Thymus (tissue), 11 donors: ENCODE measurements around the gene DTX3. TPM values are rescaled to one million over a fixed set of nuclear protein-coding genes. Genes with fewer than 3 reads are reported as not detected.
"Not testable (repeated sequence)": the region's sequence is repeated elsewhere in the genome, so short reads cannot be mapped to it uniquely, and the experiment has no call there.

Experiments
- DNase-seq, 9 donors: peaks; one replicate each; pipeline ENCODE4 v3.0.0-alpha.2; 2013; ENCODE audit warnings: low spot score in 9 of 9, low read depth in 6 of 9, missing footprints in 1 of 9
- H3K27ac ChIP-seq, 2 donors: one replicate each; pipeline ENCODE4 v1.5.1; 2013; ENCODE audit warnings: control low read depth in 1 of 2, low read depth in 1 of 2, low read length in 1 of 2, mild to moderate bottlenecking in 1 of 2, moderate library complexity in 1 of 2
- H3K27me3 ChIP-seq, 2 donors: one replicate each; pipeline ENCODE4 v1.5.1; 2013; ENCODE audit warnings: low read length in 1 of 2; ENCODE audit not compliant: control insufficient read depth in 2 of 2, insufficient read depth in 1 of 2
- H3K36me3 ChIP-seq, 2 donors: one replicate each; pipeline ENCODE4 v1.5.1; 2013; ENCODE audit warnings: low read length in 1 of 2, mild to moderate bottlenecking in 1 of 2, moderate library complexity in 1 of 2; ENCODE audit not compliant: control insufficient read depth in 2 of 2, insufficient read depth in 2 of 2
- H3K4me1 ChIP-seq, 2 donors: one replicate each; pipeline ENCODE4 v1.5.1; 2013; ENCODE audit warnings: low read length in 2 of 2; ENCODE audit not compliant: control insufficient read depth in 2 of 2, insufficient read depth in 2 of 2
- H3K4me3 ChIP-seq, 2 donors: one replicate each; pipeline ENCODE4 v1.5.1; 2013; ENCODE audit warnings: low read length in 2 of 2, control low read depth in 1 of 2, mild to moderate bottlenecking in 1 of 2
- H3K9me3 ChIP-seq, 2 donors: one replicate each; pipeline ENCODE4 v1.5.1; 2013; ENCODE audit warnings: low read length in 1 of 2, mild to moderate bottlenecking in 1 of 2; ENCODE audit not compliant: control insufficient read depth in 2 of 2, insufficient read depth in 1 of 2
- WGBS: extraction: QIAGEN DNeasy Blood & Tissue Kit; methylation state at CpG from one replicate; pipeline ENCODE4 v1.1.7; 2013; 5-methylcytosine and 5-hydroxymethylcytosine counted together
- polyA plus RNA-seq: library from polyadenylated mRNA; stranded (reverse); fragments of 200-250 nt; gene quantifications from one replicate; pipeline ENCODE4 v1.2.3, GENCODE V29; 2013
- total RNA-seq: library from RNA; stranded (reverse); fragments of 120-200 nt; gene quantifications from one replicate; pipeline ENCODE4 v1.2.4, GENCODE V29; 2013
- donor health status: healthy.

The DTX3 gene
- total and polyA plus RNA-seq, 2 donors: 16.6 to 36.8 TPM

DNA sequence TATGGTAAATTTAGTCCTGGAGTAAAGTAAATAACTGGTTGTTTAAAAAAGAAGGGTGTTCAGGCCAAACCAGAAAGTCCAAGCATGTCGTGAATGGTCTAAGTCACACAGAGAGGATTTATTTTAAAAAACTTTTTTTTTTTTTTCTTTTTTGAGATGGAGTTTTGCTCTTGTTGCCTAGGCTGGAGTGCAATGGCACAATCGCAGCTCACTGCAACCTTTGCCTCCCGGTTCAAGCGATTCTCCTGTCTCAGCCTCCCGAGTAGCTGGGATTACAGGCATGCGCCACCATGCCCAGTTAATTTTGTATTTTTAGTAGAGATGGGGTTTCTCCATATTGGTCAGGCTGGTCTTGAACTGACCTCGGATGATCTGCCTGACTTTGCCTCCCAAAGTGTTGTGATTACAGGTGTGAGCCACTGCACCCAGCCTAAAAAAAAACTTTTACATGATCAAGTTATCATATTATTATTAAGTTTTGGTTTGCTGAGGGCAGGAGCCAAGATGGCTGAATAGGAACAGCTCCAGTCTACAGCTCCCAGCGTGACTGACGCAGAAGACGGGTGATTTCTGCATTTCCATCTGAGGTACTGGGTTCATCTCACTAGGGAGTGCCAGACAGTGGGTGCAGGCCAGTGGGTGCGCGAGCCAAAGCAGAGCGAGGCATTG is 41.5 kb downstream of the DTX3 start:
- not testable (repeated sequence) for H3K9me3 ChIP-seq, H3K27me3 ChIP-seq, H3K4me3 ChIP-seq, DNase-seq, H3K27ac ChIP-seq, H3K36me3 ChIP-seq, H3K4me1 ChIP-seq
- 83% methylated on average over 13 of the region's 13 CpGs for WGBS

DNA sequence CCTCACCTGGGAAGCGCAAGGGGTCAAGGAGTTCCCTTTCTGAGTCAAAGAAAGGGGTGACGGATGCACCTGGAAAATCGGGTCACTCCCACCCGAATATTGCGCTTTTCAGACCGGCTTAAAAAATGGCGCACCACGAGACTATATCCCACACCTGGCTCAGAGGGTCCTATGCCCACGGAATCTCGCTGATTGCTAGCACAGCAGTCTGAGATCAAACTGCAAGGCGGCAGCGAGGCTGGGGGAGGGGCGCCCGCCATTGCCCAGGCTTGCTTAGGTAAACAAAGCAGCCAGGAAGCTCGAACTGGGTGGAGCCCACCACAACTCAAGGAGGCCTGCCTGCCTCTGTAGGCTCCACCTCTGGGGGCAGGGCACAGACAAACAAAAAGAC is 42.0 kb downstream of the DTX3 start:
- H3K9me3 ChIP-seq, DNase-seq, H3K36me3 ChIP-seq, H3K27ac ChIP-seq, H3K4me3 ChIP-seq, H3K4me1 ChIP-seq, H3K27me3 ChIP-seq: not testable (repeated sequence)
- 100% methylated on average over 10 of the region's 15 CpGs for WGBS

DNA sequence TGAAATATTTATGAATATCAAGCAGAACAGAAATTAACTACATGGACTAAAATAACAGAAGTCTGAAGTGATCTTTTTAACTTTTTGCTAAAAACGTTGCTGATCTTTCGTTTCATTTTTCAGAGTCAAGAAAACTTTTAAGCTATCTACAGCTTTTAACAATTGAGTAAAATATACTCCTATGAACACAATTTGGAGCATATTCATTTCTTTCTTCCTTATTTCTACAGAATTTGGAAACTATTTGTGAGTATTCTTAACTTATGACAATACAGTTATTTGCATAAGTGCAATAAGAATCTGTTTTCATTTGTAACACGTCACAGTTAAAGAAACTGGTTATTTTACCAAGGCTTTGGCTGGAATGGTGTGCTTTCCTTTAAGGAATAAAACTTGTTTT is 49.4 kb downstream of the DTX3 start:
- Histone ChIP-seq H3K36me3 (no peaks in the 10 kb centered on the region), H3K27me3 (no peaks in the 10 kb centered on the region), H3K4me3 (no peak overlapping the region), H3K4me1 (no peaks in the 10 kb centered on the region), H3K27ac (no peak overlapping the region), H3K9me3 (peaks cover 2 to 7% of the 10 kb centered on the region in 2 donors)
- 76% methylated on average over 3 of the region's 3 CpGs for WGBS
- no peak for DNase-seq

DNA sequence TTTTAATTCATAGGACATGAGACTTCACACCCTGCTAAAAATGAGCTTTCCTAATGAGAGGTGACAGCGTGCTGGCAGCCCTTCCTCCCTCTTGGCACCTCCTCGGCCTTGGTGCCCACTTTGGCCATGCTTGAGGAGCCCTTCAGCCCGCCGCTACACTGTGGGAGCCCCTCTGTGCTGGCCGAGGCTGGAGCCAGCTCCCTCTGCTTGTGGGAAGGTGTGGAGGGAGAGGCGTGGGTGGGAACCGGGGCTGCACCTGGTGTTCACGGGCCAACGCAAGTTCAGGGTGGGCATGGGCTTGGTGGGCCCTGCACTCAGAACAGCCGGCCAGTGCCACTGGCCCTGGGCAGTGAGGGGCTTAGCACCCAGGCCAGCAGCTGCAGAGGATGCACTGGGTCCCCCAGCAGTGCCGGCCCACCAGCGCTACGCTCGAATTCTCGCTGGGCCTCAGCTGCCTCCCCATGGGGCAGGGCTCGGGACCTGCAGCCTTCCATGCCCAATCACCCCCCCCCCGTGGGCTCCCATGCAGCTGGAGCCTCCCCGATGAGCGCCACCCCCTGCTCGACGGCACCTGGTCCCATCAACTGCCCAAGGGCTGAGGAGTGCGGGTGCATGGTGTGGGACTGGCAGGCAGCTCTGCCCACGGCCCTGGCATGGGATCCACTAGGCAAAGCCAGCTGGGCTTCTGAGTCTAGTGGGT is 51.1 kb downstream of the DTX3 start:
- DNase-seq: no peak
- 88% methylated on average over 23 of the region's 23 CpGs for WGBS
- Histone ChIP-seq H3K27ac (no peak overlapping the region), H3K27me3 (no peaks in the 10 kb centered on the region), H3K36me3 (no peaks in the 10 kb centered on the region), H3K4me1 (no peaks in the 10 kb centered on the region), H3K4me3 (no peak overlapping the region), H3K9me3 (peaks cover 2 to 7% of the 10 kb centered on the region in 2 donors)

DNA sequence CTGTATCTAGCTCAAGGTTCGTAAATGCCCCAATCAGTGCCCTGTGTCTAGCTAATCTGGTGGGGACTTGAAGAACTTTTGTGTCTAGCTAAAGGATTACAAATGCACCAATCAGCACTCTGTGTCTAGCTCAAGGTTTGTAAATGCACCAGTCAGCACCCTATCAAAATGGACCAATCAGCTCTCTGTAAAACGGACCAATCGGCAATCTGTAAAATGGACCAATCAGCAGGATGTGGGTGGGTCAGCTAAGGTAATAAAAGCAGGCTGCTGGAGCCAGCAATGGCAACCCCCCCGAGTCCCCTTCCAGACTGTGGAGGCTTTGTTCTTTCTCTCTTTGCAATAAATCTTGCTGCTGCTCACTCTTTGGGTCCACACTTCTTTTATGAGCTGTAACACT is 51.8 kb downstream of the DTX3 start:
- 95% methylated on average over 4 of the region's 4 CpGs for WGBS
- H3K27me3 ChIP-seq: not testable (repeated sequence)

DNA sequence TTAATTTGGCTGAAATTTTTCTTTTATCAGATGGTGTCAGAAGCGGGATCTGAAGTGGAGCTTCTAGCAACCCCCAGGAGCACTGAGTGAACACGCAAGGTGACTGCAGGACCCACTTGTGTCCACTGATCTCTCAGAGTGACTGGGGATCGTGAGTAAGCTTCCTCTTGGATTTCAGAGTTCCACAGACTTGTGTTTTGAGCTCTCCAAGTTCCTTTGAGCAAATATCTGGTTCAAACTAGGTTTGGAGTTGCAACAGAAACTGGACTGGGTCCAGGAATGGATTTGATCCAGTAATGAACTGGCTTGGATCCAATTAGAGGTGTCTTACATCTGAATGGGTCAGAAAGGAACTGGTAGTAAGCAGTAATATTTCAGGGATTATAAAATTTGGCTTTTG is 53.1 kb downstream of the DTX3 start:
- Histone ChIP-seq H3K27me3 (no peaks in the 10 kb centered on the region), H3K9me3 (peaks cover 2 to 10% of the 10 kb centered on the region in 2 donors), H3K4me1 (no peaks in the 10 kb centered on the region), H3K27ac (no peak overlapping the region), H3K36me3 (no peaks in the 10 kb centered on the region), H3K4me3 (no peak overlapping the region)
- no peak for DNase-seq
- WGBS: 81% methylated on average over 3 of the region's 3 CpGs

More for the DNA sequence above, 51.8 kb downstream of the DTX3 start:
- H3K9me3 ChIP-seq, H3K4me3 ChIP-seq, H3K27ac ChIP-seq, H3K4me1 ChIP-seq, H3K36me3 ChIP-seq, DNase-seq: not testable (repeated sequence)

DNA sequence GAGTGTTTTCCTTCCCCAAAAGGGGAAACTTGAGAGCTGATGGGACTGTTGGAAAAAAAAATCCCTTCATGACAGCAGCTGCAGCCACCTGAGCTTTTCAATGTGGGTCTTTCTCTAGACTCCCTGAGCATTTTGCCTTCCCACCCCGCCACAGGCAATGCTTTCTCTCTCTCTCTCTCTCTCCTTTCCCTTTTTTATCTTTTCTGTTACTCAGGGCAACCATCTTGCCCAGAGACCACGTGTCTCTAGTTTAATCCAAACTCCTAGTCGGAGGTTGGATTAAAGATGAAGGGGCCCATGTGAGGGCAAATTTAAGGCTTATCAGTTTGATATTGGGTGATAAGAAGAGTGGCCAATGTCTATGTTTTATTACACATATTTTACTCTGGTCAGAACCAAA is 54.3 kb downstream of the DTX3 start:
- Histone ChIP-seq H3K27me3 (no peaks in the 10 kb centered on the region), H3K36me3 (no peaks in the 10 kb centered on the region), H3K27ac (no peak overlapping the region), H3K4me3 (no peak overlapping the region), H3K4me1 (no peaks in the 10 kb centered on the region), H3K9me3 (peaks cover 2 to 10% of the 10 kb centered on the region in 2 donors)
- DNase-seq: no peak
- 73% methylated on average over 3 of the region's 3 CpGs for WGBS

Other genes starting within 250 kb of the DTX3 start
- 12.6 TPM for gene R3HDM2, start 173.8 kb upstream of the DTX3 start, total RNA-seq
- gene R3HDM2, start 173.8 kb upstream of the DTX3 start, polyA plus RNA-seq: 22.4 TPM
- gene INHBC, start 170.0 kb upstream of the DTX3 start, total RNA-seq: not detected
- gene INHBC, start 170.0 kb upstream of the DTX3 start, polyA plus RNA-seq: 0.05 TPM
- 0.09 TPM for gene INHBE, start 149.5 kb upstream of the DTX3 start, total RNA-seq
- 0.14 TPM for gene INHBE, start 149.5 kb upstream of the DTX3 start, polyA plus RNA-seq
- 0.85 TPM for gene GLI1, start 145.0 kb upstream of the DTX3 start, total RNA-seq
- 0.71 TPM for gene GLI1, start 145.0 kb upstream of the DTX3 start, polyA plus RNA-seq
- 71.1 TPM for gene ARHGAP9, start 125.0 kb upstream of the DTX3 start, total RNA-seq
- gene ARHGAP9, start 125.0 kb upstream of the DTX3 start, polyA plus RNA-seq: 165 TPM
- gene MARS1, start 116.8 kb upstream of the DTX3 start, total RNA-seq: 93.8 TPM
- 117 TPM for gene MARS1, start 116.8 kb upstream of the DTX3 start, polyA plus RNA-seq
- gene DDIT3, start 84.3 kb upstream of the DTX3 start, total RNA-seq: 25.0 TPM
- gene DDIT3, start 84.3 kb upstream of the DTX3 start, polyA plus RNA-seq: 43.4 TPM
- 5.6 TPM for gene MBD6, start 82.0 kb upstream of the DTX3 start, total RNA-seq
- 60.5 TPM for gene MBD6, start 82.0 kb upstream of the DTX3 start, polyA plus RNA-seq
- 56.4 TPM for gene DCTN2, start 57.6 kb upstream of the DTX3 start, total RNA-seq
- gene DCTN2, start 57.6 kb upstream of the DTX3 start, polyA plus RNA-seq: 79.7 TPM
- gene KIF5A, start 54.8 kb upstream of the DTX3 start, total RNA-seq: 0.05 TPM
- gene KIF5A, start 54.8 kb upstream of the DTX3 start, polyA plus RNA-seq: 0.27 TPM
- 8.5 TPM for gene PIP4K2C, start 13.6 kb upstream of the DTX3 start, total RNA-seq
- gene PIP4K2C, start 13.6 kb upstream of the DTX3 start, polyA plus RNA-seq: 14.4 TPM
- gene ARHGEF25, start 6.6 kb downstream of the DTX3 start, total RNA-seq: 2.0 TPM
- gene ARHGEF25, start 6.6 kb downstream of the DTX3 start, polyA plus RNA-seq: 8.5 TPM
- 0.57 TPM for gene B4GALNT1, start 28.4 kb downstream of the DTX3 start, total RNA-seq
- gene B4GALNT1, start 28.4 kb downstream of the DTX3 start, polyA plus RNA-seq: 1.3 TPM
- 111 TPM for gene OS9, start 89.3 kb downstream of the DTX3 start, total RNA-seq
- gene OS9, start 89.3 kb downstream of the DTX3 start, polyA plus RNA-seq: 166 TPM
- 14.4 TPM for gene AGAP2, start 133.9 kb downstream of the DTX3 start, total RNA-seq
- 15.5 TPM for gene AGAP2, start 133.9 kb downstream of the DTX3 start, polyA plus RNA-seq
- 25.3 TPM for gene TSPAN31, start 140.2 kb downstream of the DTX3 start, total RNA-seq
- gene TSPAN31, start 140.2 kb downstream of the DTX3 start, polyA plus RNA-seq: 31.4 TPM
- gene CDK4, start 147.5 kb downstream of the DTX3 start, total RNA-seq: 96.8 TPM
- 38.5 TPM for gene CDK4, start 147.5 kb downstream of the DTX3 start, polyA plus RNA-seq
- 10.7 TPM for gene MARCHF9, start 150.3 kb downstream of the DTX3 start, total RNA-seq
- gene MARCHF9, start 150.3 kb downstream of the DTX3 start, polyA plus RNA-seq: 54.9 TPM
- 0.42 TPM for gene CYP27B1, start 162.3 kb downstream of the DTX3 start, total RNA-seq
- 0.82 TPM for gene CYP27B1, start 162.3 kb downstream of the DTX3 start, polyA plus RNA-seq
- 10.6 TPM for gene METTL1, start 167.3 kb downstream of the DTX3 start, total RNA-seq
- 12.9 TPM for gene METTL1, start 167.3 kb downstream of the DTX3 start, polyA plus RNA-seq
- 1.3 TPM for gene EEF1AKMT3, start 167.8 kb downstream of the DTX3 start, total RNA-seq
- gene EEF1AKMT3, start 167.8 kb downstream of the DTX3 start, polyA plus RNA-seq: 2.4 TPM
- 29.2 TPM for gene TSFM, start 178.0 kb downstream of the DTX3 start, total RNA-seq
- gene TSFM, start 178.0 kb downstream of the DTX3 start, polyA plus RNA-seq: 28.6 TPM
- 2.4 TPM for gene AVIL, start 213.9 kb downstream of the DTX3 start, total RNA-seq
- 17.0 TPM for gene AVIL, start 213.9 kb downstream of the DTX3 start, polyA plus RNA-seq
- gene CTDSP2, start 241.9 kb downstream of the DTX3 start, total RNA-seq: 68.6 TPM
- 50.4 TPM for gene CTDSP2, start 241.9 kb downstream of the DTX3 start, polyA plus RNA-seq